CD4-positive, alpha-beta T cell treated with Interleukin-17A for 4 hours (primary cell): Measurements from ENCODE around the gene ETV7.
A peak's percentile ranks its signal among the peaks of the same experiment; 100 is the strongest.
"Not testable (repeated sequence)": the region's sequence is repeated elsewhere in the genome, so short reads cannot be mapped to it uniquely, and the experiment has no call there.

Experiments
- DNase-seq: peaks from one replicate; pipeline ENCODE4 v3.0.0-alpha.2; 2020; ENCODE audit warnings: mixed read lengths

The ETV7 gene

DNA sequence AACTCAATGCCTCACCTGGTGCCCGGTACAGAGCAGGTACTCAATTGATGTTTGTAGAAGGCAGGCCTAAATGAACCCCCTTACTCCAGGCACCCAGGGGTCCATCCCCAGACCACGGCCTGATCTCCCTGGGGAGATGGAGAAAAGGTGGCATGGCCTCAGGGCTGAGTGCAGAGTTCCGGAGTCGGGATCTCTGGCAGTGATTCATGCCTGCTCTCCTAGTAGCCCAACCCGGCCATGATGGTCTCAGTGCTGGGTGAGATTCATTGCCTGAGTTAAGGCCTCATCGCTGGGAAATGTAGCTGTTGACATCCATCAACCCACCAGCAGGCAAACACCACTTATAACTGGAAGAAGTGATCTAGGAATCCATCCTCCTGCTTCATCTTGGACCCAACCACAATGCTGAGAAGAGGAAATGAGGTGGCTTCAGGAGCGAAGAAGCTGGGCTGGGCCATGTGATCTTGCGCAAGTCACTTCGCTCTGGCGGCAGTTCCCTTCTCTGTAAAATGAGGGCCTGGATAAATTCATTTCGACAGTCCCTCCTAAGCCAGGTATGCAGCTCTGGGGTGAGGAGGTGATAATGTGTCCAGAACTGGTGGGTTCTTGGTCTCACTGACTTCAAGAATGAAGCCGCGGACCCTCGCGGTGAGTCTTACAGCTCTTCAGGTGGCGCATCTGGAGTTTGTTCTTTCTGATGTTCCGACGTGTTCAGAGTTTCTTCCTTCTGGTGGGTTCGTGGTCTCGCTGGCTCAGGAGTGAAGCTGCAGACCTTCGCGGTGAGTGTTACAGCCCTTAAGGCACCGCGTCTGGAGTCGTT lies 24.7 kb downstream of the ETV7 start:
- DNase-seq, result no peak

DNA sequence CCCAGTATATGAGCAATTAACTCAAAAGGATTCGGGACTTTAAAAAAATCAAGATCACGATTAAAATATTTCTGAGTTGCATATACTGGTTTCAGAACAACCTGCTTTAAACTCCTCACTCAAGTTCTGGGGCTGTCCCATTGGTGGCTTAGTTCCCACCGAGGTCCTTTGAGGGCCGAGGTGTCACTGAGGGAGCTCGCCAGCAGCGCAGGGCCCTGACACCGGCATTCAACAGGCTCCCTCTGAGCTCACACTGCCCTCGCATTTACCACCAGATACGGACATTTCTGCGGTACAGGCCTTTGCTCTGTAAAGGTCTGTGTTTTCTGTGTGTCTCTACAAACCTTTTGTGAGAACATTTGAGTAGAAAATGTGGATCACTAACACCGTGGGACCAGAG lies 26.4 kb downstream of the ETV7 start:
- DNase-seq, result no peak

DNA sequence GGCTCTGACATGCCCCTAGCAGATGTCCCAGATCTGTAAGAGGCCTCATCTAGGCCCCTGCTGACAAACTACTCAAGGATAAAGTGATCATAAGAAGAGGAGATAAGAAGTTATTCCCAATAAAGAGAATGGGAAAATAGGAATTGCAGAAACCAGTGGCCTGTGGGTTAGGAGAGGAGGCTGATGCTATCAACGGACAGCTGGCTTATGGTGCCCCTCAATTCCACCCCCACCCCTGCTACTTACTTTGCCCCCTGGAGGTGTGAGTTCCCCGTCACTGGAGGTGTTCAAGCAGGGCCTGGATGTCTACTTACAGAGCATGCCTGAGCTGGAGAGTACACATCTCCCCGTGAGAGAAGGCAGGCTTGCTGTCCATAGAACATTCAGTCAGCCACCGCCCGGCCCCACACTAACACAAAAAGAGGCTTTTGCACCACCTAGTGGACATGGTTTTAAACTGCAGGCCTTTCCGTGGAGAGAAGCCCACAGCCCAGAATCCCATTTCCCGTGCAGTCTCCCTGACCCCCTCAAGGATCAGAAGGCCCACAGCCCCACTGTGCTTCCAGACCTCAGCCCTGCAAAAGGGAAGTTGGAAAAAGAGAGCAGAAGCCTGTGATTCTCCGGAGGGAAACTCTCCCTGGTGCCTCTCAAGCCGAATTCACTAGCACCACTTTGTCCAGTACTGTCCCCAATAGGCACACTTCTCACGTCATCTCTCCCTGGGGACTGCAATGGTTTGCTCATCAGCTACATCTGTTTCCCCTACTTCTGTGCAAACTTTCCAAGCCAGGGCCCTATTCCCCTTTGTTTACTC lies 27.0 kb downstream of the ETV7 start:
- DNase-seq, result peak; percentile 73

DNA sequence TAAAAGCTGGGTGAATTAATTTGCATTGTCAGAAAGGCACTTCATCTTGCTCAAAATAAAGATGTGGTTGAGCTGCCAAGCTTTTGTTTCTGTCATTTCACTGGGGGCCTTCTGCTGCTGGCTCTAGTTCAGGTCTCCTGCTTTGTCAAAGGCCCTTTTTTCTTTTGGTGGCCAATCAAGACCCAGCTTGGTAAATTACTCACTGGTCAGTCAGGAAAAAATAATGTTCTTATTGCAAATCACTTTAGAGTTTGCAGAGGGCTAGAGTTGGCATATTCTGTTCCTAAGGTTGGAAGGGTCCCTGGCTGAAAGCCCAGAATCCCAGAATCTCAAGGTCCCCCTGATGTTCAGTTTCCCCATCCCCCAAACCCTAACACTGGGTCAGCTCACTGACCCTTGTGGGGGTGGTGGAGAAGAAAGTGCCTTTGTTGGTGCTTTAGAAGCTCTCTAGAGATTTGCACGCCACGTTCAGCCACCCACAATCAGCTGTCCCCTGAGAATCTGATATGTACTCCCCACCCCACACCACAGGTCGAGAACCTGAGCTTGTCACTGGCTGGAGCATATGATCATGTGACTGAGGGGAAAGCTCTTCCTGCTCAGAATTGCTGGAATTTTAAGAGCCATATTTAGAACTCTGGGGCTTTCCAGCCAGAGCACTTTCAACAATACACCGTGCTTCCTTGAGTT lies 29.1 kb downstream of the ETV7 start:
- no peak for DNase-seq

DNA sequence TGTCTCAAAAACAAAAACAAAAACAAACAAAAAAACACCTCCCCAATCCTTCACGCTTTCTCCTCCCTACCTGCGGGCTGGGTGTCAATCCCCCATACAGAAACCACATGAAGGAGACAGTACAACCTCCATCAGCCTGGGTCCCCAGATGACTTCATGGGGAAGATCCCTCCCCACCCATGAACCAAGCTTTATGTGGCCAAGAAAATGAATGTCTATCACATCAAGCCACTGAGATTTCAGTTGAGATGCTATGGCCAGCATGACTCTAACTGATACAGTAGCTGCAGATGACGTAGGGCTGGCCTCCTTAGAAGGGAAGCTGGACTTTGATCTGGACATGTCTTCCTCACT lies 29.6 kb downstream of the ETV7 start:
- no peak for DNase-seq

DNA sequence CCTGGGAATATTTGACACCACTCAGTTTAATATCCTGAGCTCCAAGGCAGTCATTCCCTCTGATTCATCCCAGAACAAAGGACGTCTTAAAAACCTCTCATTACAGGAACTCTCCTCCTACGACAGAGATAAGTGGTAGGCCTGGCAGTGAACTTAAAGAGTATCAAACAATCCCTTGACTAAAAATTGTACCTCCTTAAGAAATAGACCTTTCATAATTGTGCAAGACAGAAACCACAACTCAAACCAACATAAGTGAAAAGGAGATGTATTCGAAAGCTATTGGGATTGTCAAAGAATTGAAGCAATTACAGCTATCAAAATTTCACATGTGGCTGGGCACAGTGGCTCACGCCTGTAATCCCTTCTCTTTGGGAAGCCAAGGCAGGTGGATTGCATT lies 31.6 kb downstream of the ETV7 start:
- DNase-seq, result no peak

DNA sequence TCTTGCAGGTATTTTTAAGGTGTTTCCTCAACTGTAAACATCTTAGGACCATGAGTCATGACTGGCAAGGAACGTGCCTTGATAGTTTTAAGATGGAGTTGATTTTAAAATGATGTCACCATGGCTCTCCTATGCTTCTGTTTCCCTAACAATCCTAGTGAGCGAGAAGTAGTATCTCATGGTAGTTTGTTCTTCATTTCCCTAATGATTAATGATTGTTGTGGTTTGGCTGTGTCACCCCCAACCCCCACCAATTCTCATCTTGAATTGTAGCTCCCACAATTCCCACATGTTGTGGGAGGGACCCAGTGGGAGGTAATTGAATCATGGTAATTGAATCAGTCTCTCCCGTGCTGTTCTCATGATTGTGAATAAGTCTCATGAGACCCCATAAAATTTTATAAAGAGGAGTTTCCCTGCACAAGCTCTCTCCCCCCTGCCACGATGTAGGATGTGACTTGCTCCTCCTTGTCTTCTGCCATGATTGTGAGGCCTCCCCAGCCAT lies 34.0 kb downstream of the ETV7 start:
- no peak for DNase-seq

DNA sequence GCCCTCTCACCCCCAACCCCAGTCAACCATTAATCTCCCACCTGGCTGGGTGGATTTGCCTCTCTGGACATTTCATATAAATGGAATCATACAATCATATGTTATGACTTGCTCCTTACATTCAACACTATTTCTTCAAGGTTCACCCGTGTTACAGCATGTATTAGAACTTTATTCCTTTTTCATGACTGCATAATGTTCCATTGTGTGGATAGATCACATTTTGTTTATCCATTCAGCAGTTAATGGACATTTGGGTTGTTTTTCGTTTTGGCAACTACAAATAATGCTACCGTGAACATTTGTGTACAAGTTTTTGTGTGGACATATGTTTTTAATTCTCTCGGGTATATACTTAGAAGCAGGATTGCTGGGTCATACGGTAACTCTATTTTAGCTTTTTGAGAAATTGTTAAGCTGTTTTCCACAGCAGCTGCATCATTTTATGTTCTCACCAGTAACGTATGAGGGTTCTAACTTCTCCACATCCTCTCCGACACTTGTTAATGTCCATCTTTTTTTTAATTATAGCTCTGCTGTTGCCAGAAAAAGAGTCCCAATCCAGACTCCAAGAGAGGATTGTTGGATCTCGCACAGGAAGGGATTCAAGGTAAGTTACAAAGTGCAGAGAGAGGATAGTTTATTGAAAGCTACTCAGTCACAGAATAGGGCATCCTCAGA lies 34.9 kb downstream of the ETV7 start:
- DNase-seq, result no peak

DNA sequence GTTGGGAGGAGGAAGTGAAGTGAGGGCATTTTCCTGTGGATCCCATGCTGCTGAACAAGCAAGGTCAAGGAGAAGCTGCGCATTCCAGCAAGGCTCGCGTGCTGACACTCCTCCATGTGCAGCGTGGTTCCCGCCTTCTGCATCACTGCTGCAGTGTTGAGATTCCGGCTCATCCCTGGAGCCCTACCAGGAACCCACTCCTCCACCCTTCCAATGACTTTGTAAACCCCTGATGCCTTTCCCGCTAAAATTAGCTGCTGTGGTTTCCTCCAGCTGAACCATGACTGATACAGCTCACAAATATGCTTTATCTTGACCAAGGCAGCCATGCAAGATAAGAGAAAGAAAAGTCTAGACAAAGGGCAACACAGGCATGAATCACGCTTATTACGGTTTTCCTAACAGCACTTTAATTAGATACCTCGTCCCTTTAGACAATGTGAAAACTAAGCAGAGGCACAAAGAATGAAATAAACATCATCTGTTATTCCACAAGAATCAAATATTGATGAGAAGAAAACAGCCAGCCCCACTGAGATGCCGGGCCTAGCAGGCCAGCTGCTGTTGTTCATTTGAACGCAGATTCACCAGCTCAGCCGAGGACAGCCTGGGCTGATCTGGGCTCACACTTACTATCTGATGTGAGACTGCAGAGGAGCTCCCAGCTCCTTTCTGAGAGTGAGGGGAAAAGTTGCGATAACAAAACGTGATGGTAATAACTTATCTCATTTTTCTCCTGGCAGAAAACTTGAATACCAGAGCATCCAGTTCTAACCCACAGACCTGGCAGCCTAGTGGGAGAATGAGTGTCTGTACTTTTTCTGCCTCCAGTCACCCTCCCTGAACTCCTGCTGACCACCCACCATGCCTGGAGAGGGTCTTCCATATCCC lies 36.5 kb downstream of the ETV7 start:
- DNase-seq, result no peak

DNA sequence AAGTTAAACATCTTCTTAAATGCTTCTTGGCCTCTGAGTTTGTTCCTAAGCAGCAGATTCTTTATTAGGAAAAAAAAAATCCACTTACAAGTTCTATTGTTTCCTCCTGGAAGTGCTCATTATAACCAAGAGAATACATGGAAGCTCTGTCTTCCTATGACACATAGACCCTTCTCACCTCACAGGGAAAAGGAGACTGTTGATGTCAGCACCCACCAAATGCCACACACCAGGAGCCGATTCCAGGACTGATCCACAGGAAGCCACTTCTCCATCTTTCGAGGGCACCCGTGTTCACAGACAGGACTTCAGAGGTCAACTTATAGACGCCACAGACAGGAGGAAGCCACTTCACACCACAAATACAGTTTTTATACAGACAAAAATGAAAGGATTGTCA lies 37.4 kb downstream of the ETV7 start:
- no peak for DNase-seq

DNA sequence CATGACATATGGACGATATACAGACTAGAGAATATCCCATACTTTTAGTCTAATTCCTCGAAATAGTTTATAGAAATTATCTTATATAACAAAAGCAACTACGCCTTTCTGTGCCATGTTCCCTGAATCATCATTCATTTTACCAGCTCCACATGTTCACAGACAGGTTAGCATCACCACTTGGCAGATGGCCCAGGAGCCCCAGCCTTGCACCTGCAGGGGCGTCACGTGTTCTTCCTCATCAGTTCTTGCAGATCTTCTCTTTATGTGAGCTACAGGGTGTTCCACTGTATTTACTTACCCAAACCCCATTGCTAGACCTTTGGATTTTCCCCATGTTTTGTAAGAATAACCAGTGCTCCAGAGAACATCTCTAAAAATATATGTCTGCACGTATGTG lies 38.2 kb downstream of the ETV7 start:
- peak; percentile 48 for DNase-seq

DNA sequence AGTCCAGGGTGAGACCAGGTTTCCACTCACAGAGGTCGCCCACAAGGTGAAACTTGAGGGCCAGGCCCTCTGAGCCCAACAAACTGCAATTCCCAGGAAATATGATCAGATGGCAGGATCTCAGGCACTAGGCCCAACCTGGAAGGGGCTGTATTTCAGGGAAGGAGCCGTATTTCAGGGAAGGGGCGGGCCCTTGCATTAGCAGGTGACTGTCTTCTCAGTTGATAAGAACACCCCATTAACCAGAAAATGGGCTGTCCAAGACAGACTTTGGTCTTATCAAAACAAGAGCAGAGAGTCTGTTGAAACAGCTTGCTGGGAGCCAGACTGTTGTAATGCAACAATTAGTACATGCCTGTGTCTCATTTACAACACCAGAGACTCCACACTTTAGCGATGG lies 39.8 kb downstream of the ETV7 start:
- no peak for DNase-seq

DNA sequence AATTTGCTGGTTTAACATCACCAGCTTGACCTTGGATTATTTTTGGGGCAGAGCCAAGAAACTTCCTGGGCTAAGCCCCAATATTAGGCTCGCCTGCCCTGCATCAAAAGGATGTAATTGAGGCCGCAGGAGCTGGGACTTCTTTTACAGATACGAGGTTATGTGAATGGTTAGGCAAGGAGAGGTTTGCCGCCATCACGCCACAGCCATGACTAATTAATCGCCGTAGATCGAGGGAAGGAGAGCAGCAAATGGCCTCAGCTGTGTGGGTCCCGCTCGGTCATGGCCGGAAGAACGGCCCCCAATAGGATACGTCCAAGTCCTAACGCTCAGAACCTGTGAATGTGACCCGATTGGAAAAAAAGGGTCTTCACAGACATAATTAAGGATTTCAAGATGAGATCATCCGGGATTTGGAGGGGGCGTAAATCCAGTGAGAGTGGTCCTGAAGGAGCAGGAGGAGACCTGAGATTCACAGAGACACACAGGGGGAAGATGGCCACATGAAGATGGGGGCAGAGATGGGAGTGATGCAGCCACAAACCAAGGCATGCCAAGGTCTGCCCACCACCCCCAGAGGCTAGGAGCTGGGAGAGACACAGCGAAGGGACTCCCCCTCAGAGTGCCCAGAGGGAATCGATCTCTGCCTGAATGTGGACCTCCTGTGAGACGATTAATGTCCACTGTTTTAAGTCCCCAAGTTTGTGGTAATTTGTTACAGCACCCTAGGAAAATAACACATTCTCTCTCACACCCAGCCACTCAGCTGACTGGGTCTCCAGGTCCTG lies 40.8 kb downstream of the ETV7 start:
- no peak for DNase-seq

DNA sequence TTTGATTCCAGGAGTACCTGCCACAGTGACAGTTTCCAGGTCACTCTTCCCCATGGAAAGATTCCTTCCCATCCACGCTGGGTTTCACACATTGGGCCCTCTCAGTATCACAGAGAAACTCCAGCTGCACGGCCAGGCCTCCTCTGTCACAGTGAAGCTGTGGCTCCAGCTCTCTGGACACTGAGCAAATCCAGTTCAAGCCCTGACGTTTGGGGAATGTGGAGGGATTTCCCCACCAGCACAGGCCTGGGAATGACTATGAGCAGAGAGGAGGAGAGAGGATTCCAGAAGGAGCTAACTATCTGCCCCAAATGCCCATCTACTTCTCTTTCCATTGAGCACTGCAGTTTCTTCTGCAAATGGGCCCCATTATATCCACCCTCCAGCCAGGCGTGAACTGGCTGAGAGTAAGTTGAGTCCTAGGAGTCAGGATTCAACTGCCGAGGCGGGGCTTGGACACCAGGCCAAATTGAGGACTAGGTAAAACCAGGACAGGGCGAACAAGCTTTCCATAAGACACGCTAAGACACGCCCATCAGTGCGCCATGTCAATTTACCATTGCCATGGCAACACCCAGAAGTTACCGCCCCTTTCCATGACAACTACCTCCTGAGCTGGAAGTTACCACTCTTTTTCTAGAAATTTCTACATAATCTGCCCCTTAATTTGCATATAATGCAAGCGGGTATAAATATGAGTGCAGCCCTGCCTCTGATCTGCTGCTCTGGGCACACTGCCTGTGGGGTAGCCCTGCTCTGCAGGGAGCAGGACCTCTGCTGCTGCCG lies 41.6 kb downstream of the ETV7 start:
- DNase-seq, result no peak

DNA sequence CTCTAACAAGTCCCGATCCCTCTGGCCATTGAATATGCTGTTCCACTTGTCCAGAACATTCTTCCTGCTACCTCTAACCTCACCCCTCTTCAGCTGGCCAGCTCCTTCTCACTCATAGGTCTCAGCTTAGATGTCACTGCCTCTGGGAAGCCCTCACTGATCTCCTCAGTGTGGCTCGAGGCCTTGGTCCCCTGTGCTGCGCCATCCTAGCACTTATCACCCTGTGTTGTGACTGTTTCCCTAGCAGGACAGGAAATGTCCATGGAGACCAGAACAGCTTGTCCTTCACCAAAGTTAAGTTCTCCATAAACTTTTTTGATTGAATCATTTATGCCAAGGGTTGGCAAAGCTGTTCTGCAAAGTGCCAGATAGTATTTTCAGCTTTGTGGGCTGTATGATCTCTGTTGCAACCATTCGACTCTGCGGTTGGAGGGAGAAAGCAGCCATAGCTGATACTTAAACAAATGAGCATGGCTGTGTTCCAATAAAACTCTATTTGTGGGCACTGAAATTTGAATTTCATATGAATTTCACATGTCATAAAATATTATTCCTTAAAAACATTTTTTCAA lies 44.3 kb downstream of the ETV7 start:
- no peak for DNase-seq

DNA sequence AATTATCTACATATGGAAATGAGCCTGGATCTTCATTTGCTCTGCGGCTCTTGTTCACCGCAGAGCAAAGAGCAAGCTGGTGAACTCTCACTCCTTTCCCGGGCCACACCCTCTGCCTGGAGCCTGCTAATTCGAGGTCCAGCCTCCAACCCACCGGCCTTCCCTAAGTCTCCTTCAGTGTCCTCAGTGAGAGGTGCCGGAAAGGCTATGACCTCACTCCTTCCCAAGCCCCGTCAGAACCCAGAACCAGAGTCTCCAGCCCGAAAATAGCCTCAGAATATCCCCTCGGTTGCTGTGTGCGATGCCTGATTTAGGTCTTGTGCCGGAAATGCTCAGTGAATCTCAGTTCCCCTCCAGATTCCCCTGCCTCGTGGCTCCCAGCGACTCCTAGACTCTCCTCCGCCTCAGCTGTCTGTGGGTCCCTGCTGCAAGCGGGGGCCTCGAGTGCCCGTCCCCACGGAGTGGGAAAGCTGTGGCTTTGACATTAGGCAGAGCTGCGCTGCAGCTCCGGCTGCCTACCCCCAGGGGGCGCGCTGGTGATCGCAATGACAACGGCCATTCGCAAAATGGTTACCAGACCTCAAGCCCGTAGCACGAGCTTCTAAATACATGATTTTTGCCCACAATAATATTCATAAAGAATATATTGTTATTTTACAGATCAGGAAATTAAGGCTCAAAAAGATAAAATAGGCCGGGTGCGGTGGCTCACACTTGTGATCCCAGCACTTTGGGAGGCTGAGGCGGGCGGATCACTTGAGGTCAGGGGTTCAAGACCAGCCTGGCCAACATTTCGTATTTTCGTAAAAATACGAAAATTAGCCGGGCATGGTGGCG lies 46.6 kb downstream of the ETV7 start:
- peak; percentile 81 for DNase-seq

DNA sequence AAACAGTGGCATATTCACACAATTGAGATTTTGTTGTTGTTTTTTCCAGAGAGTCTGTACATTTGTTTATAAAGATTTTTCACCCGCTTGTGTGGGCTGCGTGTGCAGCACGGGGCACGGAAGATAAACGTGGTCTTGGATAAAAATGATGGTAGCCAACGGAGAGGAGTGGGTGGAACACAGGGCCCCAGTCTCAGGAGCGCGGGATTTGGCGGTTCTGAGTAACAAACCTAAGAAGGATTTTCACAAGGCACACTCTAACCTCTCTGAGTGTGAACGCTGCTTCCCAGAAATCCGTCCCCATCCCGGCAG lies 47.2 kb downstream of the ETV7 start:
- no peak for DNase-seq

DNA sequence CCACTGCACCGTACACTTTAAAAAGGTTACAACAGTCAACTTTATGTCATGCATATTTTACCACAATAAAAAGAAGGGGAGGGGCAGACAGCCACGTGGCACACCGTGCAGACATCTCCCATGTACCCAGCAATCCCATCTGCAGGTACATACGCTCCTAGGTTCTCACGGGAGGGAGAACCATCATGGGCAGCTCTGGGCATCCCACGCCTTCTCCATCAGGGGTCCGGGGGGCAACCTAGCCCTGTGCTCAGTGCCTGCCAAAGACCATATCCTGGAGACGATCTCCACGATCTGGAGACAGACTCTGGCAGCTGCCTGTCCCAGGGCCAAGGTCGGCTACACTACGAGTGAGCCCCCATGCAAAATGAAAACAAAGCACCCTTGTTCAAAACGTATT lies 48.3 kb downstream of the ETV7 start:
- no peak for DNase-seq

DNA sequence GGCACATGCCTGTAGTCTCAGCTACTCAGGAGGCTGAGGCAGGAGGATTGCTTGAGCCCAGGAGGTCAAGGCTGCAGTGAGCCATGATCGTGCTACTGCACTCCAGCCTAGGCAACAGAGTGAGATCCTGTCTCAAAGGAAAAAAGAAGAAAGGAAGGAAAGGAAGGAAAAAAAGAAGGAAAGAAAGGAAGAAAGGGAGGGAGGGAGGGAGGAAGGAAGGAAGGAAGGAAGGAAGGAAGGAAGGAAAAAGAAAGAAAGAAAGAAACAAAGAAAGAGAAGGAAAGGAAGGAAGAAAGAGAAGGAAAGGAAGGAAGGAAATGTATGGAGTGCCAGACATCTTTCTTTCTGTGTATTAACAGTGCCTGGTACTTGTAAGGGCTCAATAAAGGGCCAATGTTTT lies 49.2 kb downstream of the ETV7 start:
- not testable (repeated sequence) for DNase-seq
